ENCODE measurements around the gene YIPF4.

DNA sequence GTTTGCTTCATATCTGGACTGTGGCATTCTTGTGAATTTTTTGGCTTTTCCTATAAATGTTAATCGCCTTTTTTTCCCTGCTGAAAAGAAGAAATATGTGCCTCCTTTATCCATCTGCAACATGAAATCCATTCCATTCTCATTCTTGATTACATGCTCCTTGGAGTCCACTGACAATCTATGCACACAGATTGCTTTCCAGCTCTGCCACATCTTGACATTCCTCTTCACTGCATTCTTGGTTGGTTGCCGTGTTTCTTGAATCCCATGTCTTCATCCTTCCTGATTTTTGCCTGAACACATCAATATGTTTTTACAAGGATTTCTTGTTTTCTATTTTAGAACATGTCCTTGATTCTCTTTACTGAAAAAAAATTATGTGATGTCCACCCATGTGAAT lies 52.4 kb downstream of the YIPF4 start:
- TF ChIP-seq TAF1 (IDR thresholded peaks at IDR 0.05; ENCODE audit: borderline replicate concordance, low read depth, low read length) (no peak), POLR2AphosphoS5 (IDR thresholded peaks at IDR 0.05; ENCODE audit: low read depth, low read length) (no peak)
